Activated T-helper 17 cell treated with anti-CD3 and anti-CD28 coated beads, Interleukin-2, amount 50 U/mL, for 72 hours (primary cell): Measurements from ENCODE around the gene CCND1. TPM values are rescaled to one million over a fixed set of nuclear protein-coding genes. Genes with fewer than 3 reads are reported as not detected.
"Not testable (repeated sequence)": the region's sequence is repeated elsewhere in the genome, so short reads cannot be mapped to it uniquely, and the experiment has no call there.

Experiments used
- ATAC-seq: fragments of 150-1000 bp; cut with Tn5 transposase; replicated peaks from 2 replicates; pipeline ENCODE4 v1.10.0; 2021; ENCODE audit warnings: mild to moderate bottlenecking, moderate library complexity
- H3K27ac Mint-ChIP-seq: one replicate; pipeline ENCODE4 v1.8.0; 2022; ENCODE audit warnings: mixed read lengths
- H3K27me3 Mint-ChIP-seq: one replicate; pipeline ENCODE4 v1.8.0; 2022; ENCODE audit warnings: mixed read lengths
- H3K36me3 Mint-ChIP-seq: one replicate; pipeline ENCODE4 v1.8.0; 2022; ENCODE audit warnings: low read depth, mild to moderate bottlenecking, mixed read lengths
- H3K4me1 Mint-ChIP-seq: one replicate; pipeline ENCODE4 v1.8.0; 2022; ENCODE audit warnings: mixed read lengths
- H3K4me3 Mint-ChIP-seq: one replicate; pipeline ENCODE4 v1.8.0; 2022; ENCODE audit warnings: mild to moderate bottlenecking, mixed read lengths
- H3K9me3 Mint-ChIP-seq: one replicate; pipeline ENCODE4 v1.8.0; 2022; ENCODE audit warnings: mixed read lengths
- total RNA-seq, 2 donors: library from RNA; stranded (reverse); gene quantifications; one replicate each; pipeline ENCODE4 v1.2.3, GENCODE V29; 2022

CCND1 gene
- total RNA-seq, 2 donors from 2014 or later: 0.82 to 3.7 TPM

- H3K4me3 Mint-ChIP-seq: no peak overlapping the region
- H3K4me1 Mint-ChIP-seq: peaks cover 5% of the 10 kb centered on the region
- peaks cover 72% of the 10 kb centered on the region for H3K36me3 Mint-ChIP-seq
- no peak overlapping the region for H3K27ac Mint-ChIP-seq
- H3K27me3 Mint-ChIP-seq: no peaks in the 10 kb centered on the region
- H3K9me3 Mint-ChIP-seq: no peaks in the 10 kb centered on the region
- no peak for ATAC-seq
These were observed 30.9 kb downstream of the CCND1 start for GRCh38 chr11:69671734-69672465.

GRCh38 chr11:69674267-69674885 lies 33.4 kb downstream of the CCND1 start:
- Mint-ChIP-seq H3K27me3 (no peaks in the 10 kb centered on the region), H3K27ac (peak overlapping the region; percentile 95), H3K4me1 (peaks cover 5% of the 10 kb centered on the region), H3K9me3 (no peaks in the 10 kb centered on the region), H3K4me3 (peak overlapping the region; percentile 92), H3K36me3 (peaks cover 48% of the 10 kb centered on the region)
- ATAC-seq: no peak

GRCh38 chr11:69674886-69675714 lies 34.1 kb downstream of the CCND1 start, which contains the start of gene LTO1:
LTO1 (minus strand) TSS chr11:69675353; CDS start chr11:69675239, 114 bp downstream.
- Mint-ChIP-seq H3K27ac (peak within 1 kb of the TSS; percentile 95), H3K9me3 (no peaks in the 10 kb centered on the region), H3K4me1 (peaks cover 5% of the 10 kb centered on the region), H3K4me3 (peak within 1 kb of the TSS; percentile 92), H3K27me3 (no peaks in the 10 kb centered on the region), H3K36me3 (peaks cover 41% of the 10 kb centered on the region)
- peak; percentile 98 for ATAC-seq

- H3K4me3 Mint-ChIP-seq: no peak overlapping the region
- peaks cover 15% of the 10 kb centered on the region for H3K36me3 Mint-ChIP-seq
- no peak for ATAC-seq
- peaks cover 5% of the 10 kb centered on the region for H3K4me1 Mint-ChIP-seq
- no peak overlapping the region for H3K27ac Mint-ChIP-seq
- H3K9me3 Mint-ChIP-seq: no peaks in the 10 kb centered on the region
- H3K27me3 Mint-ChIP-seq: no peaks in the 10 kb centered on the region
These were observed 36.8 kb downstream of the CCND1 start for GRCh38 chr11:69677749-69678148.

- no peaks in the 10 kb centered on the region for H3K4me1 Mint-ChIP-seq
- H3K36me3 Mint-ChIP-seq: no peaks in the 10 kb centered on the region
- no peak for ATAC-seq
- H3K4me3 Mint-ChIP-seq: no peak overlapping the region
- H3K27ac Mint-ChIP-seq: no peak overlapping the region
- H3K27me3 Mint-ChIP-seq: no peaks in the 10 kb centered on the region
- H3K9me3 Mint-ChIP-seq: no peaks in the 10 kb centered on the region
These were observed 39.7 kb downstream of the CCND1 start for GRCh38 chr11:69680688-69681087.

GRCh38 chr11:69682221-69682620 lies 41.3 kb downstream of the CCND1 start:
- Mint-ChIP-seq H3K4me3 (no peak overlapping the region), H3K4me1 (no peaks in the 10 kb centered on the region), H3K9me3 (no peaks in the 10 kb centered on the region), H3K36me3 (no peaks in the 10 kb centered on the region), H3K27me3 (no peaks in the 10 kb centered on the region), H3K27ac (no peak overlapping the region)
- no peak for ATAC-seq

- Mint-ChIP-seq H3K4me3 (no peak overlapping the region), H3K4me1 (no peaks in the 10 kb centered on the region), H3K9me3 (no peaks in the 10 kb centered on the region), H3K27ac (no peak overlapping the region), H3K36me3 (no peaks in the 10 kb centered on the region), H3K27me3 (no peaks in the 10 kb centered on the region)
- no peak for ATAC-seq
These were observed 41.8 kb downstream of the CCND1 start for GRCh38 chr11:69682681-69683326.

GRCh38 chr11:69683764-69684333 lies 42.9 kb downstream of the CCND1 start:
- Mint-ChIP-seq H3K27ac (no peak overlapping the region), H3K4me1 (peaks cover 5% of the 10 kb centered on the region), H3K4me3 (no peak overlapping the region), H3K9me3 (no peaks in the 10 kb centered on the region), H3K27me3 (peaks cover 5% of the 10 kb centered on the region), H3K36me3 (no peaks in the 10 kb centered on the region)
- no peak for ATAC-seq

- H3K9me3 Mint-ChIP-seq: no peaks in the 10 kb centered on the region
- ATAC-seq: no peak
- no peaks in the 10 kb centered on the region for H3K36me3 Mint-ChIP-seq
- H3K27me3 Mint-ChIP-seq: peaks cover 9% of the 10 kb centered on the region
- H3K27ac Mint-ChIP-seq: no peak overlapping the region
- no peak overlapping the region for H3K4me3 Mint-ChIP-seq
- peaks cover 5% of the 10 kb centered on the region for H3K4me1 Mint-ChIP-seq
These were observed 43.7 kb downstream of the CCND1 start for GRCh38 chr11:69684651-69685050.

GRCh38 chr11:69685348-69685747 lies 44.4 kb downstream of the CCND1 start:
- no peak for ATAC-seq
- Mint-ChIP-seq H3K36me3 (no peaks in the 10 kb centered on the region), H3K27ac (no peak overlapping the region), H3K4me1 (peaks cover 5% of the 10 kb centered on the region), H3K27me3 (peaks cover 12% of the 10 kb centered on the region), H3K9me3 (no peaks in the 10 kb centered on the region), H3K4me3 (peak overlapping the region; percentile 39)

GRCh38 chr11:69686452-69686851 lies 45.5 kb downstream of the CCND1 start:
- Mint-ChIP-seq H3K36me3 (no peaks in the 10 kb centered on the region), H3K9me3 (no peaks in the 10 kb centered on the region), H3K27me3 (peaks cover 18% of the 10 kb centered on the region), H3K4me3 (peak overlapping the region; percentile 39), H3K27ac (no peak overlapping the region), H3K4me1 (peaks cover 5% of the 10 kb centered on the region)
- no peak for ATAC-seq

GRCh38 chr11:69686856-69687255 lies 45.9 kb downstream of the CCND1 start:
- peaks cover 5% of the 10 kb centered on the region for H3K4me1 Mint-ChIP-seq
- no peak overlapping the region for H3K4me3 Mint-ChIP-seq
- H3K27me3 Mint-ChIP-seq: peaks cover 18% of the 10 kb centered on the region
- H3K27ac Mint-ChIP-seq: no peak overlapping the region
- no peaks in the 10 kb centered on the region for H3K9me3 Mint-ChIP-seq
- no peak for ATAC-seq
- H3K36me3 Mint-ChIP-seq: no peaks in the 10 kb centered on the region

GRCh38 chr11:69687969-69688771 lies 47.2 kb downstream of the CCND1 start:
- H3K4me3 Mint-ChIP-seq, H3K9me3 Mint-ChIP-seq, H3K27ac Mint-ChIP-seq, H3K4me1 Mint-ChIP-seq, H3K36me3 Mint-ChIP-seq: not testable (repeated sequence)
- H3K27me3 Mint-ChIP-seq: peaks cover 26% of the 10 kb centered on the region
- peak; percentile 36 for ATAC-seq
